C4-2B (cell line): Measurements from ENCODE around the gene CEP192.
"Not testable (repeated sequence)": the region's sequence is repeated elsewhere in the genome, so short reads cannot be mapped to it uniquely, and the experiment has no call there.

Source experiments
- H3K27ac ChIP-seq: fragments of 450-650 bp; 2 replicates; pipeline ENCODE4 v1.5.1; 2017
- ZFX ChIP-seq: fragments of 450-650 bp; IDR thresholded peaks from 2 replicates; pipeline ENCODE4 v1.6.1; 2017
- TF ChIP-seq, protein P1 (sequence below): fragments of 450-650 bp; conservative IDR thresholded peaks from 2 replicates; pipeline ENCODE4 v1.5.1; 2017; ENCODE audit warnings: mild to moderate bottlenecking

The CEP192 gene

DNA sequence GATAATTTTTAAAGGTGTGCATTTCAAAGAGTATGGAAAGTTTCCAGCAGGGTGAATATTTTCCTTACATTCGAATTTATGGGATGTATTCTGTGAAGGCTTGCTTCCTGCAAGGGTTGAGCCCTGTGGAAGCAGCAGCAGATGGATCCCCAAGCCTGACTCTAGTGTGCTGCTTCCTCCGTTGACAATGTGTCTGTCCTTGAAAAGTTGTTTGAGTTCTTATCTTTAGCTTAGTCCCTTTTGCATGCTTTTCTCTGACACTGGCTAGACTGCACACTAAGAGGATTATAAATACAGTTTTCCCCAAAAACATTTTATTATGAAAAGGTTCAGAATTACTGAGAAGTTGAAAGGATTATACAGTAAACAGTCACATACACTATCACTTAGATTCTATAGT, 86.3 kb downstream of the CEP192 start:
- no peak overlapping the region for H3K27ac ChIP-seq
- no peak for TF ChIP-seq ZFX

- H3K27ac ChIP-seq: not testable (repeated sequence)
Measured at GRCh38 chr18:13078065-13078464, 86.9 kb downstream of the CEP192 start.

GRCh38 chr18:13086906-13087305, 95.7 kb downstream of the CEP192 start:
- TF ChIP-seq, protein P1, sequence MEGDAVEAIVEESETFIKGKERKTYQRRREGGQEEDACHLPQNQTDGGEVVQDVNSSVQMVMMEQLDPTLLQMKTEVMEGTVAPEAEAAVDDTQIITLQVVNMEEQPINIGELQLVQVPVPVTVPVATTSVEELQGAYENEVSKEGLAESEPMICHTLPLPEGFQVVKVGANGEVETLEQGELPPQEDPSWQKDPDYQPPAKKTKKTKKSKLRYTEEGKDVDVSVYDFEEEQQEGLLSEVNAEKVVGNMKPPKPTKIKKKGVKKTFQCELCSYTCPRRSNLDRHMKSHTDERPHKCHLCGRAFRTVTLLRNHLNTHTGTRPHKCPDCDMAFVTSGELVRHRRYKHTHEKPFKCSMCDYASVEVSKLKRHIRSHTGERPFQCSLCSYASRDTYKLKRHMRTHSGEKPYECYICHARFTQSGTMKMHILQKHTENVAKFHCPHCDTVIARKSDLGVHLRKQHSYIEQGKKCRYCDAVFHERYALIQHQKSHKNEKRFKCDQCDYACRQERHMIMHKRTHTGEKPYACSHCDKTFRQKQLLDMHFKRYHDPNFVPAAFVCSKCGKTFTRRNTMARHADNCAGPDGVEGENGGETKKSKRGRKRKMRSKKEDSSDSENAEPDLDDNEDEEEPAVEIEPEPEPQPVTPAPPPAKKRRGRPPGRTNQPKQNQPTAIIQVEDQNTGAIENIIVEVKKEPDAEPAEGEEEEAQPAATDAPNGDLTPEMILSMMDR: no peak
- no peak for TF ChIP-seq ZFX
- H3K27ac ChIP-seq: no peak overlapping the region

GRCh38 chr18:13095466-13095865, 104.3 kb downstream of the CEP192 start:
- TF ChIP-seq, protein P1: no peak
- no peak for TF ChIP-seq ZFX
- H3K27ac ChIP-seq: no peak overlapping the region

DNA sequence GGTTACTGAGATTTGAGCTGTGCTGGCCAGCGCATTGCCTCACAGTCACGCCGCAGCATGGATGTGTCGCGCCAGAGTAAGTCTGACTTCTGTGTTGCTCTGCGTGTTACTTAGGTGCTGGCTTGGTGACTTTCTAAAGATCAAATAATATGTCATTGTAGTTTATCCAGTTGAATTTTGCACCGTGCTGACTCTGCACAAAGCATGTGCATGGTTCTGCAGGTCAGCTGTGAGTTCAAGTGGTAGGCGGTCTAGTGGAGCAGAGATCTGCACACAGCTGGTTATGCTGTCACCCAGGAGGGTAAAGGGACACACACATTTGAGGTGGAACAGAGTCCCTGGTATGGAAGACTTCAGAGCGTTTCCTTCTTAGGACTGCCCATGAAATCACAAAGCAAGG, 105.1 kb downstream of the CEP192 start:
- no peak overlapping the region for H3K27ac ChIP-seq
- no peak for TF ChIP-seq ZFX
- TF ChIP-seq, protein P1: no peak

DNA sequence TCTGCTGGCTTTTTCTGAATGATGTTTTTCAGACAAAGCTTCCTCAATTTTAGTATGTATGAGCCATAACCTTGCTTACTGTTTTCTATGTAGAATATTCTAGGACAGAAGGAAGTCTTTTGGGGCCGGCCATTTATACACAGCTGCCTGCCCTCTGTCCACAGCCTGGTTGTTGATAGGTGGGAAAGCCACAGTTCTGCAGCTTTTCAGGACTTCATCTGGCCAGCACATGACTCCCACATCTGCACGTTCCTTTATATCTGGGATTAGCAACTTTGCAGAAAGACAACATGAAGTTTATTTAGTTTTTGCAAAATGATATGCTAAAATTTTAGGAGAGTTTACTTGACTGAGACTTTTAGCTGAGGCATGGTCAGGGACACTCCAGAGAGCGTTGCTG, 105.6 kb downstream of the CEP192 start:
- no peak overlapping the region for H3K27ac ChIP-seq
- TF ChIP-seq, protein P1: no peak
- no peak for TF ChIP-seq ZFX

- H3K27ac ChIP-seq: not testable (repeated sequence)
Measured at GRCh38 chr18:13098104-13098503, 106.9 kb downstream of the CEP192 start.

DNA sequence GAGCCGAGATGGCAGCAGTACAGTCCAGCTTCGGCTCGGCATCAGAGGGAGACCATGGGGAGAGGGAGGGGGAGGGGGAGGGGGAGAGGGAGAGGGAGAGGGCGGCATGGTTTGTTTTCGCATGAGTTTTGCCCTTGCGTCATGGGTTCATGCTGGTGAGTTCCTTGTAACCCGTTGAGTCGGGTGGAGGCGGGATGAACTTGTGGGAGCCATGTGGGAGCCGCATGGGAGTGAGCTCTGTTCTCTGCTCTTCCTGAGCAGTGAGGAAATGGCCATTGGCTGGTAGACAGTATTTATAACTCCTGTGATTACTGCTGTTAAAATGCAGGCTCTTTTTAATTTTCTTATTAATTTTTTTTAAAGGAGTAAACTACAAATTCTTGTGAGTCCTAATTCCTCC, 108.0 kb downstream of the CEP192 start:
- no peak for TF ChIP-seq ZFX
- TF ChIP-seq, protein P1: no peak
- no peak overlapping the region for H3K27ac ChIP-seq

DNA sequence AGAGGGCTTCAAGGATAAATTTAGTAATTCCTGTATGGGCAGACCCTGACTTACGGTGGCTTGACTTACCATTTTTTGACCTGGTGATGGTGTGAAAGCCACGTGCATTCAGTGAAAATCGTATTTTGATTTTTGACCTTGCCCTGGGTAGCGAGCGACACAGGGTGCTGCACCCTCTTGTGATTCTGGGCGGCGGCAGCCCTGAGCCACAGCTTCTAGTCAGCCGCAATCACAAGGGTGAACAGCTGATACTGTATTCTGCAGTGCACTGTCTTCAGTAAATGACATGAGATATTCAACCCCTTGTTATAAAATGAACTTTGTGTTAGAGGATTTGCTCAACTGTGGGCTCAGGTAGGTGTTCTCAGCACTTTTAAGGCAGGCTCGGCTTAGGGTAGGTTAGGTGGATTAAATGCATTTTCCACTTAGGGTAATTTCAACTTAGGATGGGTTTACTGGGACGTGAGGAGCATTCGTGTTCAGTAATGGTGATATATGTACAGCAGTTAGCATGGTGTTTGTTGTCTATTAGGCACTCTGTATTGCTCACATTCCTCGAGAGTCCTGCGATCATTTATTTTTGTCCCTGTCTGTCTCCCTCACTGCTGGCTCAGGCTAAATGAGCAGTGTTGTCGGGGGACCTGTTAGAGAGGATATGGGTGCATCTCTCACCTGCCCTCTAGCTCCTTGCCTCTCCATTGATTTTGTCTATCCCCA, 109.9 kb downstream of the CEP192 start:
- TF ChIP-seq ZFX: no peak
- TF ChIP-seq, protein P1: no peak
- no peak overlapping the region for H3K27ac ChIP-seq
